ENCODE results near the gene METTL13.

- TF ChIP-seq CTCF (IDR thresholded peaks at IDR 0.05), result peak in 3 of 7 experiments; percentile 18 to 36 (median 31)
- TF ChIP-seq POLR2A (IDR thresholded peaks at IDR 0.05), result no peak
Measured at GRCh38 chr1:171740987-171741871, 40.2 kb upstream of the METTL13 start.

All from body of pancreas (tissue), 4 donors.